Activated CD8-positive, alpha-beta memory T cell treated with anti-CD3 and anti-CD28 coated beads, Interleukin-2, amount 50 U/mL, for 1 hour (primary cell): Measurements from ENCODE around the gene SIRT4.

Source experiments
- DNase-seq: peaks from one replicate; pipeline ENCODE4 v3.0.0-alpha.2; 2020; ENCODE audit errors: extremely low read depth

Gene SIRT4

GRCh38 chr12:120278137-120279069 is 23.7 kb upstream of the SIRT4 start:
- DNase-seq, result no peak

- no peak for DNase-seq
Observed at GRCh38 chr12:120283318-120283717, 18.8 kb upstream of the SIRT4 start.

- DNase-seq, result no peak
Observed at GRCh38 chr12:120284381-120284780, 17.7 kb upstream of the SIRT4 start.

GRCh38 chr12:120286768-120287490 is 15.2 kb upstream of the SIRT4 start:
- DNase-seq, result no peak

- no peak for DNase-seq
Observed at GRCh38 chr12:120287491-120287890, 14.6 kb upstream of the SIRT4 start.

GRCh38 chr12:120290609-120291305 is 11.4 kb upstream of the SIRT4 start:
- DNase-seq, result no peak

GRCh38 chr12:120292411-120292660 is 9.8 kb upstream of the SIRT4 start:
- no peak for DNase-seq

- DNase-seq, result peak; percentile 73
Observed at GRCh38 chr12:120292661-120293531, 9.2 kb upstream of the SIRT4 start, which contains the start of gene RNU4-1. Gene RNU4-1 (minus strand): TSS chr12:120293237.

GRCh38 chr12:120314220-120314619 is 12.1 kb downstream of the SIRT4 start:
- no peak for DNase-seq

- no peak for DNase-seq
Observed at GRCh38 chr12:120316798-120317223, 14.7 kb downstream of the SIRT4 start.

- peak; percentile 99 for DNase-seq
Observed at GRCh38 chr12:120317224-120318105, 15.3 kb downstream of the SIRT4 start.

- no peak for DNase-seq
Observed at GRCh38 chr12:120321382-120322202, 19.5 kb downstream of the SIRT4 start.

- DNase-seq, result no peak
Observed at GRCh38 chr12:120323772-120324171, 21.7 kb downstream of the SIRT4 start.

GRCh38 chr12:120324841-120325417 is 22.8 kb downstream of the SIRT4 start:
- DNase-seq, result no peak

GRCh38 chr12:120327593-120327992 is 25.5 kb downstream of the SIRT4 start, which contains the start of gene PLA2G1B:
Gene PLA2G1B (minus strand): TSS chr12:120327779. CDS start chr12:120327753, 26 bp downstream.
- no peak for DNase-seq

GRCh38 chr12:120328228-120328627 is 26.1 kb downstream of the SIRT4 start:
- no peak for DNase-seq

- DNase-seq, result no peak
Observed at GRCh38 chr12:120331390-120331789, 29.3 kb downstream of the SIRT4 start.

- no peak for DNase-seq
Observed at GRCh38 chr12:120332041-120332440, 29.9 kb downstream of the SIRT4 start.

- no peak for DNase-seq
Observed at GRCh38 chr12:120332523-120332922, 30.4 kb downstream of the SIRT4 start.
